ENCODE results near the gene MKNK1.

- TF ChIP-seq CTCF (IDR thresholded peaks at IDR 0.05) (no peak), ZFX (IDR thresholded peaks at IDR 0.05; ENCODE audit: borderline replicate concordance) (no peak)
Observed at GRCh38 chr1:46595127-46595526, 8.9 kb downstream of the MKNK1 start.
